GM18517 (cell line): Measurements from ENCODE around the gene IQSEC1.

Source experiments
- ATAC-seq: cut with Tn5 transposase; IDR thresholded peaks from one replicate; pipeline ENCODE4 v1.9.1; 2021; ENCODE audit warnings: mild to moderate bottlenecking, moderate library complexity; ENCODE audit not compliant: unreplicated experiment

IQSEC1 gene

DNA sequence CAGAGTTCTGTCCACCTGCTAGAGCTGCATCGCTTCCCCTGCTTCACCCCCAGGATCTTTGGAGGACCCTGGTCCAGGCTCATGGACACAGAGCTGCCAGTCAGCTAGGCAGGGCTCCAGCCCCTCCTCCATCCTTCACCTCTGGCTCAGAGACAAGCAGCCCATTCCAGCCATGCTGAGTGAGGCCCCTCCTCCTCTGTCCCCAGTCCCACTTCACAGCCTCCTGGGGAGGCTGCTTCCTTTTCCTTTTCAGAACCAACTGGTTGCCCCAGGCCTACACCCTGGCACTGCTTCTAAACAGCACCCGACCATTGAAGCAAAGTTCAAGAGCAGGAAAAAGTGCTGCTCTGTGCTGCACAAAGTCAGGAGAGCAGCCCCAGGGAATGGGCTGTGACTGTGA lies 22.2 kb downstream of the IQSEC1 start:
- ATAC-seq, result no peak

DNA sequence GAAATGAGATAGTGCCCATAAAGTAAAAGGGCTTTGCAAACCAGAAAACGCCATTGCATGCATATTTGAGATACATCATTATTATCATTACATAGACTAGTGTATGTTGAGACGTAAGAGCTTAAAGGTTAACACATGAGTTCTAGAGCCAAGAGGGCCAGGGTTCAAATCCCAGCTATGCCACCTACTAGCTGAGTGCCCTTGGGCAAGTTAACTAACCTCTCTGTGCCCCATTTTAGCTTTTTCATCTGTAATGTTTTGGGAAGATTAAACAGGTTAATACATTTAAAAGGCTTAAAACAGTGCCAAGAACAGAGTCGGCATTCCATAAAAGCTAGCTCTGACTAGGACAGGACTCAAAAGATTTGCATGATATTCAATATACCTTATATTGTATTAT lies 22.8 kb downstream of the IQSEC1 start:
- ATAC-seq, result no peak

DNA sequence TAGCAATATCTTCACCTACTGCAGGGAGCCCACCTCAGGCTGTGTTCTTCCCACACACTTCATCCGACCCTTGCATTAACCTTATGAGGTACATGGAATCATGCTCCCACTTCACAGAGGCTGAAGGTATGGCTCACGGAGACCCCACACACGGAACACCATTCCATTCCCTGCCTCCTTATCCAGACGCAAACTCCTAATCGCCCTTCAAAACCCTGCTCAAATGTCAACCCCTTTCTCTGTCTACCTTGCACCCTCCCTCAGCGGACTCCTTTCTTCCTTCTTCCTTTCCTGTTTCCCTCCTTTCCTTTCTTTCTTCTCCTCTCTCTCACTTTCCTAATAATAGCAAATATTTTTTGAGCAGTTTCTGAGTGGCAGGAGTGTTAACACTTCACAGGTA lies 23.8 kb downstream of the IQSEC1 start:
- no peak for ATAC-seq

DNA sequence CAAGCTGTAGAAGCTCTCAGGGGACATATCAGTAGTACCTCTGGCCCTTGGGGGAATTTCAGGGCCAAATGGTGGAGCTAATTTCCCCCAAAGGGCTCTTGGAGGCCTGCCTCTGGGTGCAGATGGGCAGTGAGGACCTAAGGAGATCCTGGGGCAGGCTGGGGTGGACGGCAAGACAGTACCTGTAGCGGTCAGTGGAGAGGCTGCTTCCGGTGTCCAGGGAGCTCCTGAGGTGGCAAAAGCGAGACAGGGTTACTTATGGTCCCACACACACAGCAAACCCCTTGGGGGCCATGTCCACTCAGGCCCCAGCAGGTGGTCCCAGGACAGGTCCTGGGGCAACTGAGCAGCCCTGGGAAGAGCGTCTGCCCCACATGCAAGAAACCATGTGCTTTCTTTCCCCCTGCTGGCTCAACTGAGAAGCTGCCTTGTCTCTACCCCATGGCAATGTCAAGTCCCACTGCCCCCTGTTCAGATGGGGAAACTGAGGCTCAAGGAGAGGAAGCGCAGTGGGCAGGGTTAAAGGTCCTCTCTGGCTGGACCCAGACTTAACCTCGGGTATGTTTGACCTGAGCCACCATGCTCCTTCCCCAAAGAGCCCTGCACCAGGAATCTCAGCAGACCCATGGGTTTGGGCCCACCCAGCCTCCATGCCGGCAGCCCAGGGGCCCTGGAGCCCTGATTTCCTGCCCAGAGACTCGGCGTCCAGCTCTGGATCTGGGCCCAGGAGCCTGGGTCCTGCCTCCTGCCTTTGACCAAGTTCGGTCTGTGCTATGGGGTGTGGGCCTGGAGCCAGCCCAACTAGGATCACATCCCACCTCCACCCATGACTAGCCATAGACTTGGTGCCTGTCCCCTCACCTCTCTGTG lies 25.7 kb downstream of the IQSEC1 start:
- no peak for ATAC-seq

DNA sequence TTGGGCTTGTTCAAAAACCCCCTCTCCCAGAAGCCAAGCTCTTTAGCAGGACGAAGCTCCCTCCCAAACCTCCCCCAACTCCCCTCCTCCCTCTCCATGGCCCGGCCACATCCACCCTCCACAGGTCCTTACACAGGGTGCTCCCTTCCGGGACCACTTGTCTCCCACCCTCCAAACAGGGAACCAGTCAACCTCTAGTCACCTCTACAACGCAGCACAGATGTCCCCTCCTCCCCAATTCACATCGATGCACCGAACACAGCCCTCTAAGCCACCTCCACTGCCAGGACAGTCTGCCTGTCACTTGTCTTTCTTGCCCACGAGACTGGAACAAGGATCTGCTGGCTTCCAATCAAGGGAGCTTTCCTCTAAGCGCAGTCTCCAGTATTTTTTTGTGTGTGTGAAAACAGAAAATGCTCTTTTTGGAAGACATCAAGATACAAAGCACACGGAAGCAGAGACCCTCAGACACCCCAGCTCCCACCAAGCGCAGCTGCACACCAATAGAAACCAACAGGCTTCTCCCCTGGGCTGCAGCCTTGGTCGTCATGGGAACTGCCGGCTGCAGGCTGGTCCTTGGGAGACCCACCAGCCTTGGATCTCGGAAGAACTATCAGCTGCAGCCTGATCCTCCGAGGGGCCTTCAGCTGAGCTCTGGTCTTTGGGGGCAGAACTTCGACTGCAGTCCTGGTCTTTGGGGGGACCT lies 26.5 kb downstream of the IQSEC1 start:
- peak; percentile 32 for ATAC-seq

DNA sequence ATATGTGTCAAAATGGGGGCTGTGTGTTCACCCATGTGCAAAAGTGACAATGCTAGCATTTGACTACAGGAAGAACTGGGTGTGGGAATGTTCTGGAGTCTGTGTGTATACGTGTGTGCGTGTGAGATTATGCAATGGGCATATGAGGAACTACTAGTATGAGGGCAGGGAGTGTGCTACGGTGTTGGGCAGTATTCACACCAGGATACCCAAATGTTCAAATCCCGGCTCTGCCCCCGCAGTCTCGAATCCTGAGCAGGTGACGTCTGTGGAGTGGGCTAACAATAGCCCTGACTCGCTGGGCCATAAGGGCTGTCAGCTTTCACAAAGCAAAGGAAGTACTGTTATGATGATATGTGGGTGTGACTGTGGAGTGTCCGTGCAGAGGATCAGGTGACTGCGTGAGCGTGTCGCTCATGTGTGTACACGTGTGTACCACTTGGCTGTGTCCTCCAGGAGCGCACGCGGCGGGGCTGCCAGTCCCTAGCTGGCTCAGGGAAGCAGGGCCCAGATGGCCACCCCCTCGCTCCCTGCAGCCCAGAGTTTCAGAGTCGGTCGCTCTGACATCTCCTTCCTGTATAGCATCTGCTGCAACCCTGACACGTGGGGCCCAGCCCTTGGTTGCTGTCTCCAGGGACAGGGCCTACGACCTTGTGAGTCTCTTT lies 27.2 kb downstream of the IQSEC1 start:
- peak; percentile 83 for ATAC-seq

DNA sequence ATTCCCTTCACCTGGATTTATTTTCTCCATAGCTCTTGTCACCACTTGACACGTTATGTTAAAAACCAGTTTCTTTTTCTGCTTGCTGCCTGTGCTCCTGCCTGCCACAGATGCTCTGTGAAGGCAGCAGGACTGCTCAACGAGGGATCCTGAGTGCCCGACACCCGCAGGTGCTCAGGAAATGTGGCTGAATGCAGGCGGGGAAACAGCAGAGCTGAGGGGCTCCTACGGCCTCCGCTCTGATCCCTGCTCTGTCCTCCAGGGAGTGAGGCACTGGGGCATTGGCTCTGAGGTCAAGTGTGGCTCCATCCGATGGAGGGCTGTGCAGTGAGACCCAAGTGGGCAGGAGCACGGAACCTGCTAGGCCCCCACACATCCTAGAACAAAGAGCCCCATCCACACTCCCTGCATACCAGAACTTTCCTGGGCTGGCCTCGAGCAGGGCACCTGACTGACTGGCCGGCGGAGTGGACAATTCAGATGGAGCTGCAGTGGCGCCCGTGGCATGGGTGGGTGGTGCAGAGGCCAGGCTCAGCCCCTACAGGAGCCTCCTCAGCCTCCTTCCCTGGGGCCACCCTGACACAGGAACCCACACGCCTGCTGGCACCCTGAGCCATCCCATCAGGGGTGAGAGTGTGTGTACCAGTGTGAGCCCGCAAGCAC lies 27.9 kb downstream of the IQSEC1 start:
- ATAC-seq, result peak; percentile 3

DNA sequence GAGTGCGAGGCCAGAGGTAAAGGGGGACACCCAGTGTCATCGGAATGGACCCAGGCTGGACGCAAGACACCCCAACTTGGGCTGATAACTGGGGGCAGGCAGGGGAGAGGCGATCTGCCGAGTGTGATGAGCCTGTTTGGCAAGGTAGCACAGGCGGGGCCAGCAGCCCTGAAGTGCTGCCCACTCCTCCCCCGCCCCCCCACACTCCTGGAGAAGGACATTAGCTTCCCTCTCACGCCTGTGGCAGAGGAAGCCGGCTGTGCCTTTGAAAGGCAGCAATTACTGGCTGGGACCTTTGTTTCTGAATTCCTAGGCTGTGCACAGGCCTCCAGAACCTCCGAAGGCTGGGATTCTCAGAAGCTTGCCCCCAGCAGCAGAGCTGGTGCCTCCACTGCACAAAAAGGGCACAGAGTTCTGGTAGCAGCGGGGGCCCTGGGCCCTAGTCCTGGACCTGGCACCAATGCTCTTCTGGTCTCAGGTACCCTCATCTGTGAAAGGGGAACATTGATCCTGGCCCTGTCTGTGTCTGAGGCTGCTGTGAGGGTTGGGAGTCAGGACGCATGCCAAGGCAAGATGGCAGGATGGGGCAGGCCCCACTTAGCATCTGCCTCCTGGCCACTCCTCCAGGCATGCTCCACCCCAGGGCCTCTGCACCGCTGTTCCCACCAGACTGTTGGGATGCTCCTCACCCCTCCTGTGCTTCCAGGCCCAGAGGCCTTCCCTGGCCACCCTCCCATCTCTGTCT lies 28.6 kb downstream of the IQSEC1 start:
- ATAC-seq, result no peak

DNA sequence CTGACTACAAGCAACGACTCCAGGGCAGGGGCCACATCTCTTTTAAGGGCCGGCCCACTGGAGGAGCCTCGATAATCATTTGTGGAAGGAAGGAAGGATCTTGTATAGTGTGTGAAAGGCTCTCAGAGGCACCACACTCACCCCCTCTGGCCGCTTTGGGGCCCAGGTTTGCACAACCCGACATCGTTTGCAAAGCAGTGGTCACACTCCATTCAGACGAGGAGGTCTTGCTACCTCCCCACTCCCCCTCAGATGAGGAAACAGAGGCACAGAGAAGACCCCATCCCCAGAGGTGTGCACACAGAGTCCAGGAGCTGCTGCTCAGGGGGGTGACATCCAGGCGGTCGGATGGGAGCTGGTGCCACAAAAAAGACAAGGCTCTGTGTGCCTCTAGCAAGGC lies 29.6 kb downstream of the IQSEC1 start:
- no peak for ATAC-seq

DNA sequence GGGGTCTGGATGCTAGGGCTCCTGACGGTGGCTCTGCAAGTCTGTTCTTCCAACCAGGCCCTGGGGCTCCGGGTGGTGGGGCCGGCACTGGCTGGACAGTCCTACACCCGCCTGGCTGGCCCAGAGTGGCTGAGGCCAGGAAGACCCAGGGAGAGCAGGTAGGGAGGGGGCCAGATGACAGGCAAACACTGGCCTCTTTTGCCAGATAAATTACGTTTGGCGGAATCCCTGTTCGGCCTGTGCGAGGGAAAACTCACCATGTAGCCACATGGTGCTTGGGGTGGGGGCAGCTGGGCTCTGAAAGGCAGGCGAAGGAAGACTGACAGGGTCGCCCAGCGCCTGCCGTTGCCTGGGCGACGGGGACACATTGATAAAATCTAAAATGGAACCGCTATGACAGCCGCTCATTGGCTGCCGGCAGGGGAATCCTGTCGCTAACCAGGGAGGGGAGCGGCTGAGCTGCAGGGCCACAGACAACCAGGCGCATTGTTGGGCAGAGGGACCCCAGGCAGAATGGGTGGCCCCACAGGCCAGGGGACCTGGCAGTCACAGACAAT lies 30.4 kb downstream of the IQSEC1 start:
- ATAC-seq, result no peak

DNA sequence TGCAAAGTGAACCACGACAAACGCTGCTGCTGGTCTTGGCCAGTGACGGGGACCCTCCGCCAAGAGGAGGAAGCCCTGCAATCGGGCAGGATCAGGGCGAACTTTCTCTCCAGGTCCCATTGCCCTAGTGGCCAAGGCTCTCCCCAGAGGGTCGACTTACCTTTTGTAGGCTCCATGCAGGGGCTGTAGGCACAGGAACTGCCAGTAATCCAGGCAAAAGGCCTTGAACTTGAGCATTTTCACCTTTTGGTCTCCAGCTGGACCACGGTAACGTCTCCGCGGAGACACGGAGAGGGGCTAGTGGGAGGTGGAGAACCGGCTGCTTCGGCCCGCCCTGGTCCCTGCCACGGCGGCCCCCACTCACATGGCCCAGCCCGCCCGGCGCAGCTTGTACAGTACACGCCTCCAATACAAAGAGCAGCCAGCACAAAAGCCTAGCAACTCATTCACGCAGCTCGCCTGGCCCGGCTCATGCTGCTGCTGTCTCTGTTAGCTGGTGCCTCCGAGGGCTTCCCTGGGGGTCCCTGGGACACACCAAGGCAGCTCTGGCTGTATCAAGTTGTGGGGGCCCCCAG lies 31.0 kb downstream of the IQSEC1 start:
- ATAC-seq, result no peak

DNA sequence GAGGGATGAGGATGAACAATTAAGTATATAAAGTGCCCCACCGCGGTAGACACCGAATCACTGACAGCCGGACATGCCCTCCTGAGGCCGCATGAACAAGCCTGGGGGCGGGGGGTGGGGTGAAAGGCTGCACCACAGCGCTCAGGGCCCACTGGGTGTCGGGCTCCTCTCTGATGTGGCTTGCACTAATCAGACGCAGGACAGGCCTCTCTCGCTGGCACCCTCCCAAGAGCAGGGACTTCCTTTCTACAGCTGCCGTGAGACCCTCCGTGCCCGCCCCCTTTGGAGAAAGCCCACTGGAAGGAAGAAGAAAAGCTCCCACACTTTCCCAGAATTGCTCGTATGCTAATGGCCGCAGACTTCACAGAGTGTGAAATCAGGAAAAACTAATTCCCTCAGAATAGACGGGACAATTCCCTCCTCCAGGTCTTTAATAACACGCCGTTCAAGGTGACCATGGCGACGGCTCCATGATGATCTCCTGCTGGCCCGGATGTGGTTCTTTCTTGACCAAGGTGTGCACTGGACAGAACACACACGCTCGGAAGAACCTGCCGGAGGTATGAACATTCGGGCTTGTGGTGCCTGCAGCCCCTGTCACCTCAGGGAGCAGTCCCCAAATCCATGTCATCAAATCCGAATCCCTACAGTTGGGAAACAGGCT lies 32.0 kb downstream of the IQSEC1 start:
- no peak for ATAC-seq

DNA sequence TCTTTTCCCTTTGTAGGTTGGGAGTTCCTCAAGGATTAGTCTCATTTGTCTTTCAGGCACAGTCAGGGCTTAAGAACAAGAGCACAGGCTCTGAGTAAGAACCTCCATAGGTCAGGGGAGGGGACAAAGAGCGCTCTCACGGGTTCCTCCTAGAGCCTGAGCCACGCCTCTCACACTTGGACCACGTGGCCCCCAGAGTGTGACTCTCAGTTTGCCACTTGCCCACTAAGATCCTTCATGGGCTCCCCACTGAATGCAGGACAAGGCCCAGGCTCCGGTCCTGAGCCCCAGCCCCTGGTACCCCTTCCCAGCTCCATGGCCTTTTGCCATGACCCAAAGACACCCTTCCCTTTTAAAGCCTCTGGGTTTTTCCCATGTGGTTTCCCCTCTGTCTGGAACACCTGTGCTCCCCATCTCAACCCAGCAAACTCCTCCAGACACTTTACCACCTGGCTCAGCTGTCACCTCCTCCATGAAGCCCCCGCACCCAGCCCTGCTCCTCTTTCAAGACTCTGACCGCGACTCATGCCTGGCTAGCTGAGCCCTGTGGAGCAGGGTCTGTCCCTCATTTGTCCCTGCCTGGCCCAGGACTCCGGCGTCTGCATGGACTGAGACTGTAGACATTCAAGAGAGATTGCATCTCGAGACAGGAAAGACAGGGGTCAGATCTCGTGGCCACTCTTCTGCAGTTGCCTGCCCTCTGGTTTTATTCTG lies 32.7 kb downstream of the IQSEC1 start:
- peak; percentile 82 for ATAC-seq

DNA sequence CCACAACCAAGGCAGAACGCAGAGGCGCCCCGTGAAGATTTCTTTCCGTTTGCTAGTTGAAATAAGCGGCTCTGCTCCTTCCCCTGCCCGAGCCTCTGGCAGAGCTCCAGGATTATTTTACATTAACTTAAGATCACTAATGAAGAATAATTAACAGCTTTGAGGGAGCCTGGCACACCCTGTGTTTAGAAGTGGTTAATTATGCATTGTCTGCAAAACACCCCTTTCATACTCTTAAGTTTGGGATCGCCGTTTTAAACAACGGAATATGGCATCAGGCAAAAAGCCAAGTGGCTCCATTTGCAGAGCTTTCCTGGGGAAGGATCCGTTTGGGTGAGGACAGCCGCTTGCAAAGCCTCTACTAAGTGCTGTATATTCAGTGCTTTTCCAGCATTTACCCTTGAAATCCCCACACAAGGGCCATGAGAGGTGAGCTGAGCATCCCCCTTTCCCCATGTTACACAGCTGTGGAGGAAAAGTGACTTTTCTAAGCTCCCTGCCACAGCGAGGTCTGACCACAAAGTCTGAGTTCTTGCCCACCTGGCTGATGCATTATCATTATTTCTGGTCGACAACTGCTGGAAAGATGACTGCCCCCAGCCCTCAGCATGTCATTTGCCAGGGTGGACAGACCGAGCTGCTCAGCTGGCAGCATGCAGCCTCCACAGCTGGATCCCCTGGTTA lies 33.9 kb downstream of the IQSEC1 start:
- no peak for ATAC-seq

DNA sequence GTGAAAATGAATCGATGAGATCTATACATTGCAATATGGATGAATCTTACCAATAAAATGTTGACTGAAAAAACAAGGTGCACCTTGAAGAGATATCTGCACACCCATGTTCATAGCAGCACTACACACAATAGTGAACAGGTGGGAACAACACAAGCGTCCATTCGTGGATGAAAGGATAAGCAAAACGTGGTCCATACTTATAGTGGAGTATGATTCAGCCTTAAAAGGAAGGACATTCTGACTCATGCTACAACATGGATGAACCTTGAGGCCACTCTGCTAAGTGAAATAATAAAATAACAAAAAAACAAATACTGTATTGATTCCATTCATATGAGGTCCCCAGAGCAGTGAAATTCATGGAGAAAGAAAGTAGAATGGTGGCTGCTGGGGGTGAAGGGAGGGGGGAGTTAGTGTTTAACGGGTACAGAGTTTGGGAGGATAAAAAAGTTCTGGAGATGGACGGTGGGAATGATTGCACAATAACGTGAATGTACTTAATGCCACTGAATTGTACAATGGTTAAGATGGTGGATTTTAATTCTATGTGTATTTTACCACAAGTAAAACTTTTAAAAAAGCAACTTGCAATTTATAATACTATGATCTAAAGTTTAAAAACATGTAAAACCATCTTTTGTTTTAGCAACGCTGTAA lies 35.6 kb downstream of the IQSEC1 start:
- ATAC-seq, result no peak

DNA sequence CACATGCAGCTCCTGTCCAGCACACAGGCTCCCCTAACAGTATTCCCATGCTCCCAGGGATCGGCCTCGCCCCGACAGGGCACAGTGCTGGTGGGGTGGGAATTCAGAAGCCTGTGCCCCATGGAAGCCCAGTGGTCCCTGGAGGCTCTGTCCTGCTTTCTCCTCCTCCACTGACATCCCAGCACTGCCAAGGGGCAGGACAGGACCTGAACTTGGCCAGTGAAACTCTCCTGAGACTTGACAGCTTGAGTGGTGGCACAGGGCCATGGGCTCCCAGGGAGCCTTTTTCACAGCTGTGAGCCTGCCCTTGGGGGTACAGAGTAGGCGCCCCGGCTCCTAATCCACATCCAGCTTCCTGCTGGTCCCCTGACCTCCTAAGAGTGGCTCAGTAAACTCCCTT lies 38.4 kb downstream of the IQSEC1 start:
- no peak for ATAC-seq

DNA sequence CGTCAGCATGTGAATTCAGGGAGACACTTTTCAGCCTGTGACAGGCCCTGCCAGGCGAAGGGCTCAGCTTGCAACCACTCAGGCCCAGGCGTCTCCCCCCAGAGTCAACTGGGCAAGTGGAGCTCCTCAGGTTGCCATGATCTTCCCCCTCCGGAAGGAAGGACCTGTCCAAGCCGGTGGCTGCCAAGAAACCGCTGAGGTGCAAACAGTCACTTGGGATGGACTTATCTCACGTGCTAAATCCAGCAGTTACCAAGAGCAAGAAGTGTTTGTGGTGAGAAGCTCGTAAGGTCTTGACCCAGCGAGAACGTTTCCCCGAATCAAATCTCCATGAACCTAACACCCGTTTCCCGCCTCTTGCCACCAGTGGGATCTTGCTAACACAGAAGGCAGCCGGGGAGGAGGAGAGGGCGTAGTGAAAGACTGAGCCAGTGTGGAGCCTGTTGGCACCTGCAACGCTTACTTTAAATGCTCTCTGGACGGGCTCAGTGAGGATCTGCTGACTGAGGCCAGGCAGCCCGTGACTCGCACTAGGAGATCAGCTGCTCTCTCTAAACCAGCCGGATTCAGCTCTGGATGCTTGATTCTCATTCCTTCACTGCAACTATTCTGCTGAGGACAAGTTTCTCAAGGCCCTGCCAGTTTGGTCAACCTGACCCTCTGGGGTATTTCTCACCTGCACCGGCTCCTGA lies 39.0 kb downstream of the IQSEC1 start:
- no peak for ATAC-seq
